Fibroblast of skin of back (primary cell): ENCODE measurements around the gene KRT40. TPM values are rescaled to one million over a fixed set of nuclear protein-coding genes. Genes with fewer than 3 reads are reported as not detected.
"Not testable (repeated sequence)": the region's sequence is repeated elsewhere in the genome, so short reads cannot be mapped to it uniquely, and the experiment has no call there.

Experiments
- DNase-seq: peaks from one replicate; pipeline ENCODE4 v3.0.0-alpha.2; 2013
- polyA plus RNA-seq, 2 experiments: library from polyadenylated mRNA; unstranded; fragments of 120-200 nt; gene quantifications; one replicate each; pipeline ENCODE4 v1.2.1, GENCODE V29; 2013; ENCODE audit not compliant: insufficient read length in 2 of 2

Gene KRT40
- not detected for polyA plus RNA-seq (2013, experiment 1 of 2; ENCODE audit: insufficient read length)
- polyA plus RNA-seq (2013, experiment 2 of 2; ENCODE audit: insufficient read length) = not detected

- DNase-seq = no peak
These were observed at the start of gene KRT40 for GRCh38 chr17:40984226-40984625. Gene KRT40 (minus strand): TSS chr17:40984326. CDS start chr17:40984273, 53 bp downstream.

DNA sequence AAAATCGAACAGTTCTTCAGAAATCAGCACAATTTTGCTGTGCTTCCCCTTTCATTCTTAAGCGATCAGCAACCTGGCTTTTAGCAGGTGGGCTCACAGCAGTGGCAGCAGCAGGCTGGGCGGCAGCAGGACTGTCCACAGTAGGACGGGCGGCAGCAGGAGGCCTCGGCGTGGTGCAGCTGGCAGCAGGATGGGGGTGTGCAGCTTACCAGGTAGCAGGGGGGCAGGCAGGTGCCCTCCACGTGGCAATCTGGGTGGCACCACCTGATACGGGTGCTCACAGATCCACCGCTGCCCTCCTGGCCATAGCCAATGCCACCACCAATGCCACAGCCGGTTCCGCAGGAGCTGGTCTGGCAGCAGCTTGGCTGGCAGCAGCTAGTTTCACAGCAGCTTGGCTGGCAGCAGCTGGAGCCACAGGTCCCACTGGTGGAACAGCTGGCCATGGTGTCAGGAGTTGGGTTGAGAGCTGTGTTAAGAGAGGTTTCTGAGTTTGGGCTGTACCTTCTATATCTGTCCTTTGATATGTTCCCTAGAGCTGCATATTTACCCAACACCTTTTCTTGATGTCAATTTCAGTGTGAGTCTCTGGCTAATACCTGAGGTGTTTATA lies 45.6 kb upstream of the KRT40 start, which contains the start of gene KRTAP1-4:
Gene KRTAP1-4, minus strand, starts transcription at position 563 of the 613 bp plus-strand sequence. Its CDS starts 117 bp downstream, at position 446.
- DNase-seq = no peak

DNA sequence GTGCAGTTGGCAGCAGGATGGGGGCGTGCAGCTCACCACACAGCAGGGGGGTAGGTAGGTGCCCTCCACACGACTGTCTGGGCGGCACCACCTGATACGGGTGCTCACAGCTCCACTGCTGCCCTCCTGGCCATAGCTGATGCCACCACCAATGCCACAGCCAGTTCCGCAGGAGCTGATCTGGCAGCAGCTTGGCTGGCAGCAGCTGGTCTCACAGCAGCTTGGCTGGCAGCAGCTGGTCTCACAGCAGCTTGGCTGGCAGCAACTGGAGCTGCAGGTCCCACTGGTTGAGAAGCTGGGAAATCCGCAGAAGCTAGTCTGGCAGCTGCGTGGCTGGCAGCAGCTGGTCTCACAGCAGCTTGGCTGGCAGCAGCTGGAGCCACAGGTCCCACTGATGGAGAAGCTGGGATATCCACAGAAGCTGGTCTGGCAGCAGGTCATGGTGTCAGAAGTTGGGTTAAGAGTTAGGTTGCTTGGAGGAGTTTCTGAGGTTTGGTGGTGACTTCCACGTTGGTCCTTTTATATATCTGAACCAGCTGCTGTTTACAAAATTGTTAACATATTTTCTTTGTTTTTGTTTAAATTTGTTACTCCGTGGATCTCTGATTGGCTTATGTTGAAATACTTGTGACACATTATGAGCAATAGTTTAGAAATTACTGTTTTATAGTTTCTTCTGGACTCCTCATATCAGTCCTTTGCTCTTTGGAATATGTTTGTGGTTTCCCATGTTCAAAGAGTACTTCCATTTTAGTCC lies 42.8 kb upstream of the KRT40 start, which contains the start of gene KRTAP1-5:
Gene KRTAP1-5, minus strand, starts transcription at position 494 of the 757 bp plus-strand sequence. Its CDS starts 53 bp downstream, at position 441.
- peak; percentile 80 for DNase-seq

DNA sequence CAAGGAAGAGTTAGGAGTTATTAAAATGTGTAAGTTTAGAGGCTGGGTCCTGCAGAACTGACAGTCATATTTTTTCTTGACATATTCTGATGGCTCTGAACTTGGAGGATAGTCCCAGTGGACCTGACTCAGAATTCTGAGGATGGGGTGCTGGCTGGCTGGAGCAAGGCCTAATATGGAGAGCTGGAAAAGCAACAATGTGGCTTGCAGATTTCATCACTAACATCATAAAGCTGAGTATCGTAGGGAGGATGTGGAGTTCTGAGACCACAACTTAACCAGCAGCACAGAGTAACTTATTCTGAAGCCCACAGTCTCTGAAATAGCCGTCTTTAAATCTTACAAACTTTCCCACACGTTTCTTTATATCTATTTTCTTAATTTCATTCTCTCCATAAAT lies 40.6 kb upstream of the KRT40 start:
- DNase-seq = peak; percentile 71

DNA sequence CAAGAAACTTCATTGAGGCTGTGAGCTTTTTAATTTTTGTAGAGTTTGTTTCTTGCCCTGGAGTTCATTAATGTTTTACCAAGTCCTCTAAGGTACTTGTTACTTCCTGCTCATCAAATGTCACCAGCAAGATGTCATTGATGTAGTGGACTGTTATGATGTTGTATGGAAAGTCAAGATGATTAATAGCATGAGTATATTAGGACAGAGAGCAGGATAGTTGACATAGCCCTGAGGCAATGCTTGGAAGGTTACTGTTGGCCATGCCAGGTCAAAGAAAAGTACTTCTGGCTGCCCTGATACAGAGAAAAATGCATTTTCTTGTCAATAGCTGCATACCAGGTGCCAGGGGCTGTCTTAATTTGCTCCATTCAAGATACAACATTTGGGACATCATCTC lies 36.2 kb upstream of the KRT40 start:
- no peak for DNase-seq

- DNase-seq = no peak
These were observed 35.3 kb upstream of the KRT40 start for GRCh38 chr17:41019415-41019814.

DNA sequence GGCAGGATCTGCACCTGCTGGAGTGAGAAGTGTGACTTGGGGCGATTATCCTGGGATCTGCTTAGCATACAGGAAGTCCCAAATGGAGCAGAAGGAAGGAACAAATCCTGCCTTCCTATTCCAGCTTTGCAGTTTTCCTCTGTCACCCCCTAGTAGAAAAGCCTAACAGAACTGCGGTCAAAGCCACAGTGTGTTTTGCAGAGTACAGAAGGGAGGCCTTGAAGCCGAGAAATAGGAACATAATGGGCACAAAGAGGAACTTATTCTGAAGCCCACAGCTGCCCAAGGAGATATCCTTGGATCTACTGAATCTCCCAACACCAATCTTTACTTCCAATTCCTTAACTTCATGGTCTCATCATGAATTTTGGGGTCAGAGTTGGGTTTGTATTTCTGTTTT lies 34.4 kb upstream of the KRT40 start:
- DNase-seq = no peak

DNA sequence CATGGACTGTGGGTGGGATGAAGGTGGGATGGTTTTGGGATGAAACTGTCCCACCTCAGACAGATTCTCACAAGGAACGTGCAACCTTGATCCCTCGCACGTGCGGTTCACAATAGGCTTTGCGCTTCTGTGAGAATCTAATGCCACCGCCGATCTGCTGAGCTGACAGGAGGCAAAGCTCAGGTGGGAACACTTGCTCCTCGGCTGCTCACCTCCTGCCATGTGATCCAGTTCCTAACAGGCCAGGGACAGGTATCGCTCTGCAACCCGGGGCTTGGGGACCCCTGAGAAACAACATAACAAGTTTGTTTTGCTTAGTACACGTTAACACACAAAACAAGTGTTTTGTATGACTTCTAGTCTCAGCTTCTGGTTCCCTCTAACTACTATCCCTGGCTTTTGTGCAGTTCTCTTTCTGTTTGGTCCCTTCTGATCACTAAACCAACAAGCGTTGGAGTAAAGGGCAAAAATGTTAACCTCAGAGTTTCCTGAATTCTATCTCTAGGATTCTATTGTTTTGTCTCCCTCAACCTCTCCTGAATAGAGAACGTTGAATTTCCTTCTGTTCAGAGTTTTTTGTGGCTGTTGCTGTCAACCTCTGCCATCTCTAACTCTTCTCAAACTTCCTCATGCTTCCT lies 32.6 kb upstream of the KRT40 start:
- DNase-seq = no peak

- peak; percentile 13 for DNase-seq
These were observed 31.3 kb upstream of the KRT40 start for GRCh38 chr17:41015454-41015853.

GRCh38 chr17:41013606-41014005 lies 29.5 kb upstream of the KRT40 start:
- peak; percentile 34 for DNase-seq

DNA sequence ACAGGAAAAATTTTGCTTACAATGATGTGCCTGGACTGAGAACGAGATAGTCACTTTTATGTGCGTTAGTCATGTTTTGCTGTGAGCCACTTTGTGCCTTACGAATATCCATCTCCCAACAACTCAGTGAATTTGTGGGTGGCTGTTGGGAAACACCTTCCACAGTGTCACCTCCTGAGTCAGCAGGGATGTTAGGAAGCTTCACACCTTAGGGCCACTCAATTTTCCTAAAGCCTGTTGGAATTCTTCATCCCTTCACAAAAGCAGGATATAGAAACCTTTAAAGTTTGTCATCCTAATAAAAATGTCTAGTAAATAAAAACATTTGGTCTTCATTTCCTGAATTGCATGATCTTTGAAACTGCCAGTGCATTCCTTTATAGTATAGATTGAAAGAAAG lies 29.1 kb upstream of the KRT40 start:
- DNase-seq = no peak

- no peak for DNase-seq
These were observed 28.4 kb upstream of the KRT40 start for GRCh38 chr17:41012326-41013120.

DNA sequence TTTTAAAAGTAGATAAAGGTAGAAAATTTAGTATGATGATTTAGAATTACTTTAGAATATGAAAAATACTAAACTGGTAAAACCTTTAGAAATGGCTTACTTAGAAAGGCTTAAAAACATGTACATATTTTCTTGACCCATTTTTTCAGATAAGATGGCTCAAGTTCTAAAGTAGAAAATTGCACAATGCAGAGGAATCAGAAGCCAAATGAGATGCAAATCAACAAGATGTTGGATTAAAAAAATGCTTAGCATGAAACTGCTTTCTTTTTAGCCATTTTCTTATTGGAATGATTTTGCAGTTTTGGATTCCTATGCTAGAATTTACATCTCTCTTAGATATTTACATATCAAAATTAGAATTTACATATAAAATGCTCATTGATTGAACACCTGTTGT lies 26.3 kb upstream of the KRT40 start:
- DNase-seq = no peak

DNA sequence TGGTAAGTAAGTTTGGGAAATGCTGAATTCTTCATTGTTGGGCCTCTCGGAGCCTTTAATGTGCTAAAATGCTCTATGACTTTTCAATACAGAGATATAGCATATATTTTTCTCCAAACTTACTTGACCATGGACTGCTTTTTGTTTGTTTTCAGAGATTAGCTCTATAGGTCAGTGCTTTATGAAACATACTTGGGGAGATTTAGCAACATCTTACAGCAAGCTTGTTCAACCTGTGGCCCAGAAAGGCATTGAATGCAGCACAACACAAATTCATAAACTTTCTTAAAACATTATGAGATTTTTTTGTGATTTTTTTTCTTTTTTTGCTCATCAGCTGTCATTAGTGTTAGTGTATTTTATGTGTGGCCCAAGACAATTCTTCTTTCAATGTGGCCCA lies 25.8 kb upstream of the KRT40 start:
- DNase-seq = no peak

DNA sequence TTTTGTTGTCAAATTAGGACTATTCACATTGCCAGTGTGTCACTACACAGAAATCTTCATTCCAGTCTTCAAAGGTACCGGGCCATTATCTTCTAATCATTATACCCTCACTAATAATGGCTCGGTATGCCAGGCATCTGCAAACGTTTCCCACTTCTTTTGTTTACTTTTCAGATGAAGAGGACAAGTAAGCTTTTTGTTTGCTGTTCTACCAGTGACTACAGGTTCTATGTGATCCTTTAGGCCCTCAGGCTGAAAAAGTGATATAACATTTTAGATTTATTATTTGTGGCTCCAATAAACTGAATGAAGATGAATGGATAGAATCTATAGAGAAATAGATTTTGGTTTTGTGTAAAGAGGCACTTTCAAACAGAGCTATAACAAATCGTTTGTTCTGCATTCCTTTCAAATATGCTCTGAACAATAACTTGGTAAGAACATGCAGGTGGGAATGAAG lies 25.2 kb upstream of the KRT40 start:
- no peak for DNase-seq

DNA sequence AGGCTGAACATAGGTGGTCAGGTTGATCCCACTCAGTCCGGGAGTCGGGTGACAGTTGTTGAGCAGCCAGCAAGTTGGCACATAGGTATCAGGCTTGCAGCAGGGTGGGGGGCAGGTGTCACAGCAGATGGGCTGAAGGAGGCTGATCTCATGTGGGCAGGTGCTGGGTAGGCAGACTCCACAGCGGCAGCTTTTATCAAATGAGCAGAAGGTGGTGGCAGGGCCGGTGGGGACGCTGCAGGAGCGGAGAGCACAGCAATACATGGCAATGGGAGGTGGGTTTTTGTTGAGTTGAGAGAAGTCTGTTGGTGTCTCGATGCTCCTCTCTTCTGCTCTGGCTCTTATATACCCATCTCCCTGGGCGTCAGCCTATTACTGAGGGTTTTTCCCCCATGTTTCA lies 24.7 kb upstream of the KRT40 start, which contains the start of gene KRTAP3-1:
Gene KRTAP3-1, minus strand, starts transcription at position 318 of the 400 bp plus-strand sequence. Its CDS starts 54 bp downstream, at position 264.
- DNase-seq = no peak

DNA sequence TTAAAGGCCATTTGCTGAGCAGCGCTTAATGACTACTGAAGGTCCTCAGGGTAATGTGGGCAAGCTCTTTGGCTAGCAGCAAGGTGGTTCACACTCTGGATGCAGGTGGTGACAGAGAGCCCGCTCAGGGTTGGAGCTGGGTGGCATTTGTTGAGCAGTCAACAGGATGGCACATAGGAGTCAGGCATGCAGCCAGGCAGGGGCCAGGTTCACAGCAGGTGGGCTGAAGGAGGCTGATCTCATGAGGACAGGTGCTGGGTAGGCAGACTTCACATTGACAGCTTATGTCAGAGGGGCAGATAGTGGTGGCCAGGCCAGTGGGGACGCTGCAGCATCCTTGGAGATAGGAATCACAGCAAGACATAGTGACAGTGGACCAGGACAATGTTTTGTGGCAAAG lies 20.3 kb upstream of the KRT40 start:
- no peak for DNase-seq

DNA sequence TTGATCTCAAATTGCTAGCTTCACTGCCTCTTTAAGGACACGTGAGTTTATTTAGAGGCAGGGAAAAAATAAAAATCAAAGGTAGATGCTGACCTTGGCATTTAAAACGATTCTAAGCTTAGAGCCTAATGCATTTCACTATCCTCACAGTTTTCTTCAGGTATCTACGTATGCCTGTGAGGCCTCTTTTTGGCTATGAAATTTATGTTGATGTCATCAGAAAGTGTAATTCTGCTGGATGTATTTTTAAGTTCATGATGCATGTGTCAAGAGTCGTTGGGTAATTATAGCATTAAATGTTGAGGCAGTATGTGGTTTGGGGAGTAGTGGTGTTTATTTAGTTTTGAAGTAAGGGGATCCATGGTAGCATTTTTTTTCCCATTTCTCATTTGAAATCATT lies 19.8 kb upstream of the KRT40 start:
- DNase-seq = no peak

- DNase-seq = peak; percentile 53
These were observed 18.7 kb upstream of the KRT40 start for GRCh38 chr17:41002814-41003213.

- no peak for DNase-seq
These were observed 17.7 kb upstream of the KRT40 start for GRCh38 chr17:41001795-41002194.

- DNase-seq = not testable (repeated sequence)
These were observed 15.4 kb upstream of the KRT40 start, which contains the start of gene KRTAP3-2 for GRCh38 chr17:40999563-40999962. Gene KRTAP3-2 (minus strand): TSS chr17:40999906. CDS start chr17:40999853, 53 bp downstream.

- no peak for DNase-seq
These were observed 13.2 kb upstream of the KRT40 start for GRCh38 chr17:40997361-40997760.
